ENCODE measurements around the gene WFIKKN1.

The WFIKKN1 gene

GRCh38 chr16:625117-625976, 5.4 kb upstream of the WFIKKN1 start:
- no peak for DNase-seq

- no peak for DNase-seq
Measured at GRCh38 chr16:625977-626765, 4.6 kb upstream of the WFIKKN1 start.

DNA sequence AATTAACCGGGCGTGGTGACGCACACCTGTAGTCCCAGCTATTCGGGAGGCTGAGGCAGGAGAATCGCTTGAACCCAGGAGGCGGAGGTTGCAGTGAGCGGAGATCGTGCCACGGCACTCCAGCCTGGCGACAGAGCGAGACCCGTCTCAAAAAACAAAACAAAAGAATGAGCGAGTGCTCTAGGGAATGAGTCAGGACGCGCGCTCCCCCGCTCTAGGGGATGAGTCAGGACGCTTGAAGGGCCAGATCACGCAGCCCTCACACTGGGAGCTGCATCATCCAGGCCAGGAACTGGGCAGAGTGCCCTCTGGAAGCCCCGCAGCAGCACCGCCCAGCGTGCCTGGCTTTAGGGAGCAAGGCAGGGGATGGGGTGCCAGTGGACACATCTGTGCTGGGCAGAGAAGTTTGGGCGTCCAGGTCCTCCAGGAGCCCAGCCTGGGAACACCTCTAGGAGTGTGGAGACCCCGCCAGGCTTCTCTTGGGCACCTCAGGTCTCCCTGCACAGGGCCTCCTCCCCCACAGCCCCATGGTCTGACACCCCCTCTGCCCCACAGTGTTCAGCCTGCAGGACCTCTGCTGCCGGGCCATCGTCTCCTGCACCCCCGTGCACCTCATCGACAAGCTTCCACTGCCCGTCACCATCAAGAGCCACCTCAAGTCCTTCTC, 3.9 kb upstream of the WFIKKN1 start:
- no peak for DNase-seq

DNA sequence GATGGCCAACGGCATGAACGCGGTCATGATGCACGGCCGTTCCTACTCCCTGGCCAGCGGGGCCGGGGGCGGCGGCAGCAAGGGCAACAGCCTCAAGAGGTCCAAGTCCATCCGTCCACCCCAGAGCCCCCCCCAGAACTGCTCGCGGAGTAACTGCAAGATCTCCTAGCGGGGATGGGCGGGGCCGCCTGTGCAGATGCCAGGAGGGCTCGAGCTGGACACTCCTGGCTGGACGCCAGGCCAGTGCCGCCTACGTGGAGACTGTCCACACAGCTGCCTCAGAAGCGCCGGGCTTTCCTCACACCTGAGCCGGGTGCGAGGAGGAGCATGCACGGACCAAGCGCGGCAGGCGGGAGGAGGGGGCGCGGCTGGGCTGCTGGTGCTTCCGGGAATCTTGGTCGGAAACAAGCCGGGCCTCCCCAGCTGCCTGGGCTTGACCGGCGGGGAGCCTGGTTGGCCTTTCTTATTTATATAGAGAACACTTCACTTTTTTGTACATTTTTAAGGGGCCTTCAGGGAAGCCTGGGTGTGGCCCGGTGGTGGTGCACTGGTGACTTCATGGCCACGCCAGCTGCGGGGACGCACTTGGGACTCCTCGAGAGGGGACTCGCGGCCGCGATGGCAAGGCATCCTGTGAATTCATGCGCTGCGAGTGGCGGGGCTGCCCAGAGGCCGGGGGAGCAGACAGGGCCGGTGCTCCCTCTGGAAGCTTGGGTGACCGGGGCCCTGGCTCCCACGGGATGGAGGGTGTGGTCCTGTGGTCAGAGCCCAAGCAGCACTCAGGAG, 3.1 kb upstream of the WFIKKN1 start:
- DNase-seq: no peak

DNA sequence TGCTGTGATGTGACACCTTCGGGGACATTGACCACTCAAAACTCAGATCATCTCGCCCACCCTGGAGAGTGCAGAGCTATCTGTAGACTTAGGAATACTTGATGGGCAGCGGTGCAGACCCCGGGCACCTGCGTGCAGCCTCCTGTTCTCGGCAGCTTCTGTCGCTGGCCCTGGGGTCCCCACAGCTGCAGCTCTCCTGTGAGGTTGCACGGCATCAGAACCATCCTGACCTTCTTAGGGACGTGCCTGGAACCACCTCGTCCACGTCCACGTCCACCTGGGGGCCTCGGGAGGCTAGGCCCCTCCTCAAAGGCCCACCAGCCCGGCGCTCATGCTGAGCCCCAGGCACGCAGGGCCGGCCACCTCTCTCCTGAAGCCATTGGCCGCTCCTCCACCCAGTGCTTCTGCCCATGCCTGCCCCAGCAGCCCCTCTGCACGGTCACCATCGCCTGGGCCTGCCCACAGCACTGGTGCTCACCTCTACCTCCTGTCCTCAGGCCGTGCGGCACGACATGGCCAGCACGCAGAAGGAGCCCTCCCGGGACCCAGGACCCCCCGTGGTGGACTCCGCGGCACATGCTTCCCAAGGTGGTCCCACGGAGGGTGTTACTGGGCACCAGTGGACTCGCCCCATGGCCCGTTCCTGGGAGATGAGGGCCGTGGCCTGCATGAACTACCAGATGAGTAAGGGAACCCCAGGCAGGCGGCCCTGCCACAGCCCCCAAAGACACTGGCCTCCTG, 2.3 kb upstream of the WFIKKN1 start:
- no peak for DNase-seq

DNA sequence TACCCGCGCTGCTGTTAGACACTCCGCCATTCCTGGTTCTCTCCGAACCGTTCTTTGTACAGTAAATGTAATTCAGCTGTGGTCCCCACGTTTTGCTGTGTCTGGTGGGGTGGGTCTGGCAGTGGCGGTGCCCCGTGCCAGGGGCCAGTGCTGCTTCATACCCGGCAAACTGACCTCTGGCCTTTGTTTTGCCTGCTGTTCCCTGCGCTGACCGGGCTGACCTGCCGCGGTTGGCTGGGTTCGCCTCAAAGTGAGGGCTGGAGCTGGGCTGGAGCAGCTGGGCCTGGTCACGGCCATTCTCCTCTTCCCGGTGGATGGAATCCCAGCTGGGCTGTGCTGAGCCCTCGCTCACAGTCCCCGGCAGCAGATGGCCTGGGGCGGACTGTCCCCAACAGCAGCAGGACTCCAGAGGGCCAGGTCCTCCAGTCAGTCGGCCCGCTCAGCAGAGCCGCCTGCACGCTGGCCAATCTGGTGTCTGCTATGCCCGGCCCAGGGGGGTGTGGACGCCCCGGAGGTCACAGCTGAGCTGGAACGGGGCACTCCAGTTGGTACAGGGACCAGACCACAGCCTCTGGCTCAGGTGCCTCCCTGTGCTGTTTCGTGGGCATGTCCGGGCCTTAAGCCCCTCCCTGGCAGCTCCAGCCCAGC, 1.5 kb upstream of the WFIKKN1 start:
- DNase-seq: no peak

GRCh38 chr16:629833-630248, 944 bp upstream of the WFIKKN1 start:
- DNase-seq: no peak

GRCh38 chr16:630249-630814, 453 bp upstream of the WFIKKN1 start:
- DNase-seq: no peak

DNA sequence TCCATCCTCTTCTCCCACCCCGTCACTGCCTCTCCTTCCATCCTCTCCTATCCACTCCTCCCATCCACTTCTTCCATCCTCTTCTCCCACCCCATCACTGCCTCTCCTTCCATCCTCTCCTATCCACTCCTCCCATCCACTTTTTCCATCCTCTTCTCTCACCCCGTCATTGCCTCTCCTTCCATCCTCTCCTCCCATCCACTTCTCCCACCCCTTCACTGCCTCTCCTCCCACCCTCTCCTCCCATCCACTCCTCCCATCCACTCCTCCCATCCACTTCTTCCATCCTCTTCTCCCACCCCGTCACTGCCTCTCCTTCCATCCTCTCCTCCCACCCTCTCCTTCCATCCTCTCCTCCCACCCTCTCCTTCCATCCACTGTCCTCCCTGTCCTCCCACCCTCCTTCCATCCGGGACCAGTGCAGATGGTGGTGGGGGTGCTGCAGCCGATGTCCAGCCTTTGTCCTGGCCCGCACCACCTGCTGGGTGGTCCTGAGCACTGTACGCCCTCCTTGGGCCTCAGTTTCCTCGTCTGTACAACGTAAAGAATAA, 1.1 kb downstream of the WFIKKN1 start:
- DNase-seq: no peak

GRCh38 chr16:632486-633335, 1.9 kb downstream of the WFIKKN1 start:
- no peak for DNase-seq

GRCh38 chr16:633336-634050, 2.7 kb downstream of the WFIKKN1 start:
- DNase-seq: no peak

- DNase-seq: no peak
Measured at GRCh38 chr16:634051-634670, 3.4 kb downstream of the WFIKKN1 start.

GRCh38 chr16:634996-635395, 4.2 kb downstream of the WFIKKN1 start:
- no peak for DNase-seq

GRCh38 chr16:635573-636205, 4.9 kb downstream of the WFIKKN1 start:
- DNase-seq: no peak

- DNase-seq: peak; percentile 94
Measured at GRCh38 chr16:636206-637080, 5.7 kb downstream of the WFIKKN1 start, which contains the start of gene METTL26. Gene METTL26 (minus strand): TSS chr16:636305. CDS start chr16:636290, 15 bp downstream.

- peak; percentile 80 for DNase-seq
Measured at GRCh38 chr16:637081-638018, 6.6 kb downstream of the WFIKKN1 start.
